Breast epithelium (tissue), 4 donors: Measurements from ENCODE around the gene MIER1. TPM values are rescaled to one million over a fixed set of nuclear protein-coding genes. Genes with fewer than 3 reads are reported as not detected.
A peak's percentile ranks its signal among the peaks of the same experiment; 100 is the strongest.

Experiments
- DNase-seq, 2 donors: peaks; one replicate each; pipeline ENCODE4 v3.0.0-alpha.2; 2019; ENCODE audit warnings: low spot score in 2 of 2
- H3K27ac ChIP-seq, 2 donors: fragments of 200-600 bp; sonication (generic) in 1 of 2; one replicate each; pipeline ENCODE4 v1.5.1; 2016 to 2019; ENCODE audit warnings: mild to moderate bottlenecking in 1 of 2
- H3K27me3 ChIP-seq, 2 donors: fragments of 200-600 bp; sonication (generic) in 1 of 2; one replicate each; pipeline versions ENCODE4 v1.5.1 to v1.6.0; 2017 to 2019; ENCODE audit warnings: control low read depth in 1 of 2, mild to moderate bottlenecking in 1 of 2
- H3K36me3 ChIP-seq: fragments of 200-600 bp; one replicate; pipeline ENCODE4 v1.5.1; 2019
- H3K4me1 ChIP-seq, 2 donors: fragments of 200-600 bp; sonication (generic); one replicate each; pipeline ENCODE4 v1.5.1; 2016 to 2019; ENCODE audit warnings: control low read depth in 1 of 2
- H3K4me3 ChIP-seq, 3 donors: fragments of 200-600 bp; sonication (generic); 1 replicate in 2 of 3; 2 replicates in 1 of 3; pipeline ENCODE4 v1.5.1; 2016 to 2019; ENCODE audit warnings: mild to moderate bottlenecking in 3 of 3, moderate library complexity in 2 of 3
- H3K9me3 ChIP-seq, 2 donors: fragments of 200-600 bp; sonication (generic) in 1 of 2; one replicate each; pipeline ENCODE4 v1.5.1; 2016 to 2019; ENCODE audit warnings: control low read depth in 1 of 2
- POLR2A ChIP-seq: fragments of 450-650 bp; IDR thresholded peaks from one replicate; pipeline ENCODE4 v1.6.1; 2016; ENCODE audit warnings: antibody characterized with exemption, mild to moderate bottlenecking, moderate library complexity
- POLR2AphosphoS5 ChIP-seq, 3 donors: sonication (generic); formaldehyde crosslinking; IDR thresholded peaks; one replicate each; pipeline ENCODE4 v1.6.1; 2017; ENCODE audit warnings: antibody characterized with exemption in 3 of 3
- intact Hi-C: fragments of 100-400 bp; cut with DNase I; formaldehyde crosslinking; loops from one replicate; pipeline ENCODE4 v1.15.1; 2023; ENCODE audit warnings: low total_unique reads
- total RNA-seq, 3 donors: library from RNA; depleted of rRNA; stranded (reverse); fragments of >200 nt; gene quantifications; one replicate each; pipeline ENCODE4 v1.1.0, GENCODE V29; 2016
- TF ChIP-seq, protein P1 (sequence below), 3 donors: fragments of 450-650 bp; IDR thresholded peaks; one replicate each; pipeline ENCODE4 v1.5.1; 2016 to 2017; ENCODE audit warnings: antibody characterized with exemption in 3 of 3, mild to moderate bottlenecking in 3 of 3, moderate library complexity in 3 of 3

MIER1 gene
- total RNA-seq, 3 donors from 2014 or later = 42.4 to 51.1 (median 43.9) TPM

DNA sequence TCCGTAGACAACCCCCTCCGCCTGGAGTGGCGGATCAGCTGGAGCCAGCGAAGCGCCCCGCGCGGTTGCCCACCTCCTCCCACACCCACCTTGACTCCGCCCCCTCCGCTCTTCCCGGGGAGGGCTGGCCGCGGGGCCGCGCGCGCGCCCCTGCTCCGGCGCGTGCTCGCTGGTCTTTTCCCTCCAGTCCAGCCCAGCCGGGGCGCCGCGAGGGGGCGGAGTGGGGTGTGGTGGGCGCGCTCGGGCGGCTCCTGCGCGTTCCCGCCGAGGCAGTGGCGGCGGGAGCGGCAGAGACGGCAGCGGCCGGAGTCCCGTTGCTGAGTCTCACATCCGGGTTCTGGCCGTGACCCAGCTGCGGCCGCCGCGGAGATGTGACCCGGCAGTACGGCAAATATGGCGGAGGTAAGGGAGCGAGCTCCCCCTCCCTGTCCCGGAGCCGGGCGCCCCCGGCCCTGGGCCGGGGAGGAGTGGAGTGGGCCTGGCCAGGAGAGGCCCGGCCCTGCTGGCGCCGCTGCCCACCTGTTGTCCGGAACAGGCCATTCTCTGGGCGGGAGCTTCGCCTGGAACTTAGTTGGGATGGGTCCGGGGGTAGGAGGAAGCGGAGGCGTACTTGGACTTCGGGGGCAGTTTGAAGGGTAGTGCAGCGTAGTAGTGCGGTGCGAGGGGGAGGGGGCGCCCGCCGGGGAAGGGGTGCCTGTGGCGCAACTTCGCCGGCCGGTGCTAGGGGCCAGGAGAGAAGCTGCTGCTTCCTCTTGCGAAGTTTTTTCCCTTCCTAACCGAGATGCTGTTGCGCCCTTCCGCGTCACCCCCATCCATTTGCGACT lies 5.4 kb downstream of the MIER1 start:
- Histone ChIP-seq H3K4me3 (peak overlapping the region; percentile 76 to 87 (median 78)), H3K36me3 (no peaks in the 10 kb centered on the region), H3K4me1 (peaks cover 0 to 11% of the 10 kb centered on the region in 2 donors), H3K27me3 (no peaks in the 10 kb centered on the region), H3K27ac (peak overlapping the region; percentile 97 to 99), H3K9me3 (no peaks in the 10 kb centered on the region)
- peak; percentile 32 for TF ChIP-seq POLR2A
- TF ChIP-seq, protein P1, sequence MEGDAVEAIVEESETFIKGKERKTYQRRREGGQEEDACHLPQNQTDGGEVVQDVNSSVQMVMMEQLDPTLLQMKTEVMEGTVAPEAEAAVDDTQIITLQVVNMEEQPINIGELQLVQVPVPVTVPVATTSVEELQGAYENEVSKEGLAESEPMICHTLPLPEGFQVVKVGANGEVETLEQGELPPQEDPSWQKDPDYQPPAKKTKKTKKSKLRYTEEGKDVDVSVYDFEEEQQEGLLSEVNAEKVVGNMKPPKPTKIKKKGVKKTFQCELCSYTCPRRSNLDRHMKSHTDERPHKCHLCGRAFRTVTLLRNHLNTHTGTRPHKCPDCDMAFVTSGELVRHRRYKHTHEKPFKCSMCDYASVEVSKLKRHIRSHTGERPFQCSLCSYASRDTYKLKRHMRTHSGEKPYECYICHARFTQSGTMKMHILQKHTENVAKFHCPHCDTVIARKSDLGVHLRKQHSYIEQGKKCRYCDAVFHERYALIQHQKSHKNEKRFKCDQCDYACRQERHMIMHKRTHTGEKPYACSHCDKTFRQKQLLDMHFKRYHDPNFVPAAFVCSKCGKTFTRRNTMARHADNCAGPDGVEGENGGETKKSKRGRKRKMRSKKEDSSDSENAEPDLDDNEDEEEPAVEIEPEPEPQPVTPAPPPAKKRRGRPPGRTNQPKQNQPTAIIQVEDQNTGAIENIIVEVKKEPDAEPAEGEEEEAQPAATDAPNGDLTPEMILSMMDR (IDR thresholded peaks at IDR 0.05) = peak in 2 of 3 donors; percentile 4 to 46
- peak in 2 of 3 donors; percentile 57 to 65 for TF ChIP-seq POLR2AphosphoS5 (IDR thresholded peaks at IDR 0.05)
- intact Hi-C loops = no loop called here
- peak; percentile 90 to 92 for DNase-seq

DNA sequence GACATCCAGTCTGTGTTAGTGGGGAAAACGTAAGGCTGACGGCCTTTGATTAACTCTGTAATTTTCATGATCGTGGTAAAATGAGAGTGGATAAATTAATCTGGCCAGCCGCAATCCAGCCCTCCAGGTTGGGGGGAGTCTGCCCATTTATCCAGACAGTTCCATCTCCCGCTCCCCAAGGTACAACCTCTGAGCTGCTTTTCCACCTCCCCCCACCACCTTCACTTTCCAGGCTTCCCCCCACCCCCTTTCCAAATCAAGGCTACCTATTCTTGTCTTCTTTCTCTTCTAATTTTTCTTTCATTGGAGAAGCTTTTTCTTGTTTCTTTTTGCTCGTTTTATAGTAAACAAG lies 6.0 kb downstream of the MIER1 start:
- peak overlapping the region; percentile 97 to 99 for H3K27ac ChIP-seq
- H3K36me3 ChIP-seq = no peaks in the 10 kb centered on the region
- intact Hi-C loops = no loop called here
- no peak for DNase-seq
- no peaks in the 10 kb centered on the region for H3K9me3 ChIP-seq
- TF ChIP-seq POLR2AphosphoS5 (IDR thresholded peaks at IDR 0.05) = no peak
- TF ChIP-seq, protein P1 (IDR thresholded peaks at IDR 0.05) = no peak
- no peak for TF ChIP-seq POLR2A
- H3K4me1 ChIP-seq = peaks cover 0 to 11% of the 10 kb centered on the region in 2 donors
- no peaks in the 10 kb centered on the region for H3K27me3 ChIP-seq
- peak overlapping the region; percentile 76 to 87 (median 78) for H3K4me3 ChIP-seq

DNA sequence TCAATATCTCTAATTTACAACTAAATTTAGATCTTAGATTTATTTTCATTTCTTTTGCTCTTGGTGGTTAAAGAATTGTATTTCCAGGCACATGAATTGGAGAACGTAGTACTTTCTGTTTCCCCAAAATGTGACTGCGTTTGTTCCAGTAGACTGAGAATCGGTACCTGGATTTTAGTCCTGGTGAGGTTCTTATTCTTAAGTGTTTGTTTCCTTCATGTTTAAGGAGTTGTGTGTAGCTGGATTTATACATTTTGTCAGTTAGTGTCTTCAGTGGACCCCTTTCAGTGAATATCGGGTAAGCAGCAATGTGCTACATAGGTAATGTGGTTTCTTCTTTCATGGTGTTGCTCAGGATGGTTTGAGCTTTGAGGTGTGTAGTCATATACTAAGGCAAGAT lies 6.8 kb downstream of the MIER1 start:
- no peaks in the 10 kb centered on the region for H3K27me3 ChIP-seq
- no peaks in the 10 kb centered on the region for H3K9me3 ChIP-seq
- TF ChIP-seq, protein P1 (IDR thresholded peaks at IDR 0.05) = no peak
- no peak for TF ChIP-seq POLR2AphosphoS5 (IDR thresholded peaks at IDR 0.05)
- no peak for TF ChIP-seq POLR2A
- H3K36me3 ChIP-seq = no peaks in the 10 kb centered on the region
- no peak for DNase-seq
- H3K4me1 ChIP-seq = peaks cover 0 to 11% of the 10 kb centered on the region in 2 donors
- peak overlapping the region; percentile 76 to 87 (median 78) for H3K4me3 ChIP-seq
- H3K27ac ChIP-seq = peak overlapping the region; percentile 34 to 99
- intact Hi-C loops = no loop called here

DNA sequence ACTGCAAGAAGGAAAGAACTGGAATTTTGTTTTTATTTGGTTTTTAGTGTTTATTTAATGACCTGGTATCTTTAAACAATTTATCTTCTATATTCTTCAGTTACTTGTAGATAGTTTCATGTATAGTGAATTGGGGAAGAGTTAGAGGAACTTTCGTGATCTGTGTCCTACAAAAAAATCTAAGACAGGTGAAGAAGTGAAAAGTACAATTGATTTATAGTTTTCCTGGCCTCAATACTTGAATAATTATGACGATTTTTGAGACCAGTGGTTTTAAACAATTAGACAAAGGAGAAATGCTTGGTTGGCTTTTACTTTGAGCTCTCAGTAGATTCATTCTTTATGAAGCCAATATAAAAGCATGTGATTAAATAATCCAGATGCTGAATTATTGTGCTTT lies 7.5 kb downstream of the MIER1 start:
- H3K36me3 ChIP-seq = no peaks in the 10 kb centered on the region
- no peak for DNase-seq
- intact Hi-C loops = no loop called here
- H3K4me3 ChIP-seq = peak overlapping the region in 1 of 3 donors; percentile 9
- no peaks in the 10 kb centered on the region for H3K27me3 ChIP-seq
- H3K9me3 ChIP-seq = no peaks in the 10 kb centered on the region
- no peak overlapping the region for H3K27ac ChIP-seq
- no peak for TF ChIP-seq POLR2AphosphoS5 (IDR thresholded peaks at IDR 0.05)
- no peak for TF ChIP-seq POLR2A
- TF ChIP-seq, protein P1 (IDR thresholded peaks at IDR 0.05) = no peak
- peaks cover 0 to 11% of the 10 kb centered on the region in 2 donors for H3K4me1 ChIP-seq
